Activated T-cell treated with anti-CD3 and anti-CD28 coated beads for 48 hours (primary cell): ENCODE measurements around the gene IL6ST.
"Not testable (repeated sequence)": the region's sequence is repeated elsewhere in the genome, so short reads cannot be mapped to it uniquely, and the experiment has no call there.

Source experiments
- DNase-seq: peaks from one replicate; pipeline ENCODE4 v3.0.0-alpha.2; 2020; ENCODE audit warnings: low read depth

Gene IL6ST

GRCh38 chr5:55994495-55994997 is at the start of gene IL6ST:
Gene IL6ST (minus strand): TSS chr5:55994963. CDS start chr5:55976278, 18,685 bp downstream.
- DNase-seq = no peak

DNA sequence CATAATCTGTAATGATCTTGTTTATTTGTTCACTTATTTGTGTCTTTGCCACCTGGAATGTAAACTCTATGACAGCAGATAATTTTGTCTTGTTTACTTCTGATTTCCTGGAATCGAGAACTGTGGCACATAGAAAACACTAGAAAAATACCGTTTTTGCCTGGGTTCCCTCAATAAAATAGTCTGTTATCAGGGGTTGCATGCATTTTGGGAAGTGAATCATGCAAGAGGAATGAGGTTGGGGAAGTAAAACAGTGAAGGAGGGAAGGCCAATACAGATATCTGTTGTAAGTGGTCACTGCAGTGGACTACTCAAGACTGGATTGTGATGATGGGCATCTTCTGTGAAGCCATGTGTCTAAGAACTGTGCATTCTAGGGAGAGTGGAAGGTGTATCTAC is 45.2 kb upstream of the IL6ST start:
- DNase-seq = no peak

- DNase-seq = not testable (repeated sequence)
Observed at GRCh38 chr5:56038206-56038605, 43.4 kb upstream of the IL6ST start.

DNA sequence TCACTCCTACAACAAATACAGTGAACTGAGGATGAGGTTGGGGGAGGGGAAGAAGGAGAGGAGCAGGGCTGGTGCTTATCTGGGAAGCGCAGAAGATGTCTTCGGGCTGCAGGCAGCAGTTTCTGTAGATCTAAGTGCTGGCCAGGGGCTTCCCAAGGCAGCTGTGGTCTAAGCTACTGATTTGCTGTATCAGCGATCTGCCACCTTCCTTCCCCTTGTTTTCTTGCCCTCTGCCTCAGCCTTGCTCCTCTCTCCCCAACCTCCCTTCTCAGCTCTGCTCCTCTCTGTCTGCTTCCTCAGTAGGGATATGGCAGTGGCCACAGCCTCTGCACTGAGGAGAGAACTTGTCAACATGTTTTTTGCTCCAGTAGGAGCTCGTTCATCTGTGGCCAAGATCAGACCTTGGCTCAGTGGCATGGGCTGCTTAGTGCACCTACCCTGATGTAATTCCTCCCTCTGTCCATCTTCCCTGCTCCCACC is 42.8 kb upstream of the IL6ST start:
- no peak for DNase-seq

DNA sequence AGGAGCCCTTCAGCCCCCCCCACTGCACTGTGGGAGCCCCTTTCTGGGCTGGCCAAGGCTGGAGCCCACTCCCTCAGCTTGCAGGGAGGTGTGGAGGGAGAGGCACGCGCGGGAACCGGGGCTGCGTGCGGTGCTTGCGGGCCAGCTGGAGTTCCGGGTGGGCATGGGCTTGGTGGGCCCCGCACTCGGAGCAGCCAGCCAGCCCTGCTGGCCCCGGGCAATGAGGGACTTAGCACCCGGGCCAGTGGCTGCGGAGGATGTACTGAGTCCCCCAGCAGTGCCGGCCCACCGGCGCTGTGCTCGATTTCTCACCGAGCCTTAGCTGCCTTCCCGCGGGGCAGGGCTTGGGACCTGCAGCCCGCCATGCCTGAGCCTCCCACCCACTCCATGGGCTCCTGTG is 40.6 kb upstream of the IL6ST start:
- not testable (repeated sequence) for DNase-seq

DNA sequence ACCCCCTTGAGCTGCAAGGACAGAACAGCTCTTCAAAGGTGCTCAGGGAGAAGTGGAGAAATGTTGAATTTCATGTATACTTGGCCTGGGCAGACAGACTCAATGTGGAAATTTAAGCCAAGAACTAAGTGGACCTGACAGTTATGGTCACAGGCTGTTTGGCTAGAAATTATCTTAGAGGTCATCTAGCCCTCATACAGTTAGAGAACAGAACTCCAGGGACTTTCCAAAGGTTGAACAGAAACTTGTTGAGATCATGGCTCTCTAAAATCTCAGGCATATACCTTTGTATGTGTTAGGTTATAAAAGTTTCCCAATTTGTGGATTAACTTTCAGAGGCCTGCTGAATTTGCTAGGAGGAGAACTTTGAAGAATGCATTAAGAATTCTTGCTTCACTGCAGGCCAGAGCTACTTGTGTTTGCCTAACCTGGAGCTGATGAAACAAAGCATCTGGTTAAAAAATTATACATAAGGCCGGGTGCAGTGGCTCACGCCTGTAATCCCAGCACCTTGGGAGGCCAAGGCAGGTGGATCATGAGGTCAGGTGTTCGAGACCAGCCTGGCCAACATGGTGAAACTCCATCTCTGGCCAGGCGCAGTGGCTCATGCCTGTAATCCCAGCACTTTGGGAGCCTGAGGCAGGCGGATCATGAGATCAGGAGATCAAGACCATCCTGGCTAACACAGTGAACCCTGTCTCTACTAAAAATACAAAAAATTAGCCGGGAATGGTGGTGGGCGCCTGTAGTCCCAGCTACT is 35.3 kb upstream of the IL6ST start:
- DNase-seq = not testable (repeated sequence)

DNA sequence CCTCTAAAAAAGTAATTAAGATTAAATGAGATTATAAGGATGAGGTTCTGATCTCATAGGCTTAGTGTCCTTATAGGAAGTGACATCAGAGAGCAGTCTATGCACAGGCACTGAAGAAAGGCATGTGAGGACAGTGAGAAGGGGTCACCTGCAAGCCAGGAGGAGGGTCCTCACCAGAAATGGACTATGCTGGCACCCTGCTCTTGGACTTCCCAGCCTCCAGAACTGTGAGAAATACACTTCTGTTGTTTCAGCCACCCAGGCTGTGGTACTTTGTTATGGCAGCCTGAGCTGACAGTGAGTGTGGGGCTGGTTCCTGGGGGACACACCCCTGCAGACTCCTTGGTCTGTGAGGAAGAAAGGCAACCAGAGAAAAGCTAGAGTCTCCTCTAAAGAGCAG is 34.7 kb upstream of the IL6ST start:
- no peak for DNase-seq

DNA sequence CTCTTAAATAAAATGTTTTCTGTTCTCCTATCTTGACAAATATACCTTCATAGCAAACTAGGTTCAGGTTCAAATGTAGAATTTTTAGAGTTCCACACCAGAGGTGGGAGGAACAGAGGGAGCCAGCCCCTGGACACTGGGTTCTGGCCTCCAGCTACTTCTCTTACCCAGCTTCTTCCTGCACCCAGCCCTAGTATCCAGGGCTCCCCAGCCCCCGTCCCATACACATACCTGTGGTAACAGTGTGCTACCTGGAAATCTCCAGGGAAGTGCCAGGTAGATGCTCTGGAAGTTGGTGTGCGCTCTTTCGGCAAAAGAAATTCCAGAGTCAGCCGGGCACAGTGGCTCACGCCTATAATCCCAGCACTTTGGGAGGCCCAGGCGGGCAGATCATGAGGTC is 33.9 kb upstream of the IL6ST start:
- DNase-seq = no peak

DNA sequence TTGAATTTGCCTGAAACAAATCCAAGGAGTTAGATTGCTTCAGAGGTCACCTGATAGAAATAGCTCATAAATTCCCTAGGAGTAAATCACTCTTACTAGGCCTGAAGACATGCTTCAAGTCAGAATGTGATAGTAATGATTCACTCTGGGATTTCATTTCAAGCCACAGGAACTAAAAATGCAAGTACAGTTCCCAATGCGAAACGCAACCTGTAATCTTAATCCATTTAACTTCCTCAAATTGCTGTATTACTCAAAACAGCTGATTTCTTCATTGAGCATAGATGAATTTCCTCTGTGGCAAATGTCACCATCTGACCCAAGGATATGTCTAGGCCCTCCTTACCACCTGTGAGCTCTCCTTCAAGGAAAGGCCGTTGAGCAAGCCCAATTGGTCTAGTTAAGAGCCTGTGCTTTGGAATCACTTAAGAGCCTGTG is 32.1 kb upstream of the IL6ST start:
- DNase-seq = no peak

DNA sequence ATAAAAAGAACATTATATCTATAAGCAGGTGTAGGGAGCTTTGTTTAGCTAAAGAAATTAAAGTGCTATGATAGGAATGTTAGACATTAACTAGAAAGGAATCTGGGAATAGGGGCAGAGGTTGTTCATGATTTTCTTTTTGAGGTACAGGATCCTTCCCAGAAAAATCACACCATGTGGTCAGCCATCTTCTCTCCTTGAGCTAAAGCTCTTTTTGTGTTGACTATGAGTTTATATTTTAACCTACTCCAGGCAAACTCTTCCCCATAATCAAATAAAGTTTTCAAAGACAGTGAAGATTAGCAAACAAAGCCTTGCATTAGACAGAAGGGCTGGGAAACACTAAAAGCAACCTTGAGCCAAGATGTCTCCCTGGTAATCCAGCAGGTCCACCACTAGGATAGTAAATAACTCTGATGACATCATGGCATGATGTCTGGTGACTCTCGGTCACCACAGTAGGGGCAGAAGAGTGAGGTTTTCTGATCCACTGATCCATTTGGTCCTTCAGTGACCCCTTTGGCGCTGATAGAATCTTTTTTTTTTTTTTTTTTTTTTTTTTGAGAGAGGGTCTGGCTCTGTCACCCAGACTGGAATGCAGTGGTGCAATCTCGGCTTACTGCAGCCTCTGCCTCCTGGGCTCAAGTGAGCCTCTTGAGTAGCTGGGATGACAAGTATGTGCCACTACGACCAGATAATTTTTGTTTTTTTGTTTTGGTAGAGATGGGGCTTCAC is 30.6 kb upstream of the IL6ST start:
- no peak for DNase-seq

- no peak for DNase-seq
Observed at GRCh38 chr5:56024810-56025150, 30.0 kb upstream of the IL6ST start.

GRCh38 chr5:56023296-56023695 is 28.5 kb upstream of the IL6ST start:
- DNase-seq = no peak

DNA sequence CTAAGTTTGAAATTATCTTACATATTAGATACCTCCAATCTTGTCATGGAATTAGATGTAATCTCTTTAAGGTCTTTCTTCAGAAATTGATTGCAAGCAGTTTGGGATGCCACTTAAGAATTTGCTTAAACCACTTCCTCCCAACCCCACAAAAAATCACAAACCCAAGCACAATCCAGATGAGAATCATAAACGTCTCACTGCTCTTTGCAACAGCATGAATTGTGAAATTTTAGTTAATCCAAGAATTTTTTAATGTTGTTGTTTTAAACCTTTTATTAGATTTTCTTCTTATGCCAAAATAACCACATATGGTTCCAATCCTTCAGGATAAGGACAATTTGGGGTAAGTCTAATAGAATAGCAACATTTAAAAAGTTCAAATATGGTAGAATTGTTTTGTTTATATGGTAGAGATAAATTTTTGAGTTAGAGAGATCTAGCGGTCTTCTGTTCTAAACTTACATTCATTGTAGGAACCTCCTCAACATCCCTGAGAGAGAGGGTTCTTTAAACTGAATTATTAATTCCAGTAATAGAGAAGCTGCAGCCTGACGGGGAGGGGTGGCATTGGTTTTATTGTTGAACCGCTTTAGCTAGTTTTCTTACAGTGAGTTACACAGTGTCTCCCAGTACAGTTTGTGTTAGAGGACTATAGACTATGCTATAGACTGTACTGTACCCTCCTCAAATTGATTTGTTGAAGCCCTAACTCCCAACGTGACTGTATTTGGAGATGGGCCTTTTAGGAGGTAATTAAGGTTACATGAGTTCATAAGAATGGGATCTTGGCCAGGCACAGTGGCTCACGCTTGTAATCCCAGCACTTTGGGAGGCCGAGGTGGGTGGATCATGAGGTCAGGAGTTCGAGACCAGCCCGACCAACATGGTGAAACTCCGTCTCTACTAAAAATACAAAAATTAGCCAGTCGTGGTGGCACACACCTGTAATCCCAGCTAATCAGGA is 24.8 kb upstream of the IL6ST start:
- no peak for DNase-seq

- no peak for DNase-seq
Observed at GRCh38 chr5:56018832-56019231, 24.1 kb upstream of the IL6ST start.

- DNase-seq = not testable (repeated sequence)
Observed at GRCh38 chr5:56014701-56015100, 19.9 kb upstream of the IL6ST start.

DNA sequence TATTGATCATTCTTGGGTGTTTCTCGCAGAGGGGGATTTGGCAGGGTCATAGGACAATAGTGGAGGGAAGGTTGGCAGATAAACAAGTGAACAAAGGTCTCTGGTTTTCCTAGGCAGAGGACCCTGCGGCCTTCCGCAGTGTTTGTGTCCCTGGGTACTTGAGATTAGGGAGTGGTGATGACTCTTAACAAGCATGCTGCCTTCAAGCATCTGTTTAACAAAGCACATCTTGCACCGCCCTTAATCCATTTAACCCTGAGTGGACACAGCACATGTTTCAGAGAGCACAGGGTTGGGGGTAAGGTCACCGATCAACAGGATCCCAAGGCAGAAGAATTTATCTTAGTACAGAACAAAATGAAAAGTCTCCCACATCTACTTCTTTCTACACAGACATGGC is 19.2 kb upstream of the IL6ST start:
- DNase-seq = not testable (repeated sequence)

DNA sequence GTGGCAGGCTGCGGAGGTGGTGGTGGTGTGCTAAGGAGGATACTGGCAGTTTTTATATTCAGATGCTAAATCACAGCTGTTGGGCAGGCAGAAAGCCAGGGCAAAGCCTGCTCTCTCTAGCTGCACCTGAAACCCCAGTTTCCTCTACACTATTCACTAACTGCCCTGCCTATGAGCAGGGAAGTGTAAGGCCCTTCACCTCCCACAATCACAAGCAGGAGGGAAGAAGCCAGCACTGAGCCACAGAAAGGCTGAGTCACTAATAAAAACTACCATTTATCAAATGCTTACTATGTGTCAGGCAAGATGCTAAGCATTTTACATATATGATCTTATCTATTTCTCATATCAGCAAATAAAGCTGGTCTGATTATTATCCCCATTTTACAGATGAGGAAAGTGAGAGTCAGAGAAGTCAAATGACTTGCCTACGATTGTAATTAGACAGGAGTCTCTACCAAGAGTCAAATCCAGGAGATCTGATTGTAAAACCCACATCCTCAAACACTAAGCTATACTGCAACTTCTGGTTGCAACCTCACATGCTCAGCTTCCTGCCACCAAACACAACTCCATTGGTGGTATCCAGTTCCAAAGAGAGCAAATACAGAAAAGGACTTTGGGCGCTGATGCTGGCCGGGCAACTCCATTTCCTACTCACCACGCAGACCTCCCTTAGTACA is 17.7 kb upstream of the IL6ST start:
- DNase-seq = no peak

GRCh38 chr5:56011835-56012234 is 17.1 kb upstream of the IL6ST start:
- no peak for DNase-seq

GRCh38 chr5:56010431-56010830 is 15.7 kb upstream of the IL6ST start:
- DNase-seq = no peak

GRCh38 chr5:56006600-56006999 is 11.8 kb upstream of the IL6ST start:
- no peak for DNase-seq

DNA sequence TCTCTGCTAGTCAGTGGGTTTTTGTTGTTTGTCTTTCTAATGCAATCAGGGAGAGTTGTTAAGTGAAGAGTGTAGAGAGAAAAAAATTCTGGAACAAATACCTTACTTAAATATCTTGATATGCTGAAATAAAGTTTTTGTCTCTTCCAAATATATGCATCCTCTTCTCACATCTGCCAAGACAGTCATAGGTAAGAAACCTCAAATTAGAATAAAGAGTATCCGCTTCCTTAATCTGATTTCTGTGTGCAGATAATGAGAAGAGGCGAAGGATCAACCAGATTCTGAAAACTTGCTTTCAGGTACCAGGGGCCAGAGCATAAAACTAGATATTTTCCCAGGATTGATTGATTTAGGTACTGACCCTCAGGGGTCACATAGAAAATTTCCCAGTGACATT is 11.3 kb upstream of the IL6ST start:
- DNase-seq = no peak

GRCh38 chr5:56004874-56005273 is 10.1 kb upstream of the IL6ST start:
- no peak for DNase-seq
